K562 (cell line): ENCODE data around the gene FOSL1.

Experiments
- FIP1L1 ChIP-seq: fragments of 200-400 bp; formaldehyde crosslinking; IDR thresholded peaks from 2 replicates; pipeline ENCODE4 v1.6.1; 2018; ENCODE audit warnings: mild to moderate bottlenecking, low read depth, low read length; ENCODE audit not compliant: poor library complexity, severe bottlenecking
- GABPB1 ChIP-seq: sonication (generic); formaldehyde crosslinking; IDR thresholded peaks from 2 replicates; pipeline ENCODE4 v1.8.0; 2022; ENCODE audit warnings: mild to moderate bottlenecking, missing genetic modification reagents
- HDAC2 ChIP-seq: fragments of 450-650 bp; IDR thresholded peaks from 2 replicates; pipeline ENCODE4 v1.6.1; 2016; ENCODE audit warnings: mild to moderate bottlenecking
- JUN ChIP-seq, 2 experiments: sonication (generic) in 1 of 2; formaldehyde crosslinking in 1 of 2; IDR thresholded peaks; 2 replicates each; pipeline versions ENCODE4 v1.6.1 to v1.8.0; 2012 to 2022; ENCODE audit warnings: borderline replicate concordance in 2 of 2, mild to moderate bottlenecking in 2 of 2, improper control_type of control experiment in 1 of 2, low read depth in 1 of 2, low read length in 1 of 2, missing genetic modification reagents in 1 of 2
- RAD51 ChIP-seq: fragments of 450-650 bp; IDR thresholded peaks from 2 replicates; pipeline ENCODE4 v1.7.1; 2016; ENCODE audit warnings: low read depth, mild to moderate bottlenecking, borderline replicate concordance
- SMAD4 ChIP-seq: fragments of 250-450 bp; sonication (Bioruptor Pico); conservative IDR thresholded peaks from 2 replicates; pipeline ENCODE4 v1.8.0; 2021; ENCODE audit warnings: inconsistent platforms, mild to moderate bottlenecking, moderate library complexity
- TAF1 ChIP-seq: IDR thresholded peaks from 2 replicates; pipeline ENCODE4 v1.6.1; 2011; ENCODE audit warnings: mild to moderate bottlenecking, low read length, moderate library complexity; ENCODE audit not compliant: insufficient read depth, control insufficient read depth, severe bottlenecking; ENCODE audit errors: extremely low read depth
- XRCC5 ChIP-seq: fragments of 200-400 bp; formaldehyde crosslinking; IDR thresholded peaks from 2 replicates; pipeline ENCODE4 v1.6.1; 2017; ENCODE audit warnings: low read depth, mild to moderate bottlenecking, low read length
- ZNF586 ChIP-seq: fragments of 450-650 bp; formaldehyde crosslinking; conservative IDR thresholded peaks from 2 replicates; pipeline ENCODE4 v1.4.0; 2020; ENCODE audit warnings: mild to moderate bottlenecking, moderate library complexity
- TF ChIP-seq, protein P1 (sequence below): fragments of 450-650 bp; IDR thresholded peaks from 2 replicates; pipeline ENCODE4 v1.6.1; 2016; ENCODE audit warnings: missing biosample characterization, missing genetic modification characterization
- TF ChIP-seq, protein P2 (sequence below), 3 experiments: IDR thresholded peaks in 2 of 3; conservative IDR thresholded peaks in 1 of 3; 2 replicates each; pipeline ENCODE4 v1.5.1; 2011 to 2012; ENCODE audit warnings: low read length in 3 of 3, mild to moderate bottlenecking in 3 of 3, control low read depth in 2 of 3, improper control_type of control experiment in 1 of 3, inconsistent platforms in 1 of 3, low read depth in 1 of 3, mixed read lengths in 1 of 3, moderate library complexity in 1 of 3; ENCODE audit not compliant: insufficient read depth in 2 of 3

DNA sequence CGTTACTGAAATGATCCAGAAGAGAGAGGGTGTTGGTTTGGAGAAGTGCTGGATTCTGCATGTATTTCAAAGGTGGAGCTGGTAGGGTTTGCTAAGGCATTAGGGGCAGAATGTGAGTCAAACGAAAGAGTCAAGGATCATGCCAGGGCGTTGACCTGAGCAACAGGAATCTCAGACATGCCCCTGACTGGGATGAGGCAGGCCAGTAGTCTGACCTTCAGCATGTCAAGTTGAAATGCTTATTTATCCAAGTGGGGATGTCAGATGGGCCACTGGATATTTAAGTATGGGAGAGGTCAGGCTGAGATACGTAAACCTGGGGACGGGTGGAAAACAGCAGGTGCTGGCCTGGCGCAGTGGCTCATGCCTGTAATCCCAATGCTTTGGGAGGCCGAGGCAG is 42.3 kb upstream of the FOSL1 start:
- TF ChIP-seq ZNF586 (CRISPR knock-in tag) (no peak), RAD51 (no peak), SMAD4 (CRISPR knock-in tag) (no peak), GABPB1 (no peak), HDAC2 (no peak), FIP1L1 (no peak), JUN (IDR thresholded peaks at IDR 0.05; ENCODE audit: borderline replicate concordance, low read depth, low read length) (no peak), JUN (CRISPR knock-in tag; IDR thresholded peaks at IDR 0.05; ENCODE audit: borderline replicate concordance) (no peak), XRCC5 (no peak), TAF1 (no peak)
- TF ChIP-seq, protein P1, sequence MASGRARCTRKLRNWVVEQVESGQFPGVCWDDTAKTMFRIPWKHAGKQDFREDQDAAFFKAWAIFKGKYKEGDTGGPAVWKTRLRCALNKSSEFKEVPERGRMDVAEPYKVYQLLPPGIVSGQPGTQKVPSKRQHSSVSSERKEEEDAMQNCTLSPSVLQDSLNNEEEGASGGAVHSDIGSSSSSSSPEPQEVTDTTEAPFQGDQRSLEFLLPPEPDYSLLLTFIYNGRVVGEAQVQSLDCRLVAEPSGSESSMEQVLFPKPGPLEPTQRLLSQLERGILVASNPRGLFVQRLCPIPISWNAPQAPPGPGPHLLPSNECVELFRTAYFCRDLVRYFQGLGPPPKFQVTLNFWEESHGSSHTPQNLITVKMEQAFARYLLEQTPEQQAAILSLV (tag): no peak
- TF ChIP-seq, protein P2, sequence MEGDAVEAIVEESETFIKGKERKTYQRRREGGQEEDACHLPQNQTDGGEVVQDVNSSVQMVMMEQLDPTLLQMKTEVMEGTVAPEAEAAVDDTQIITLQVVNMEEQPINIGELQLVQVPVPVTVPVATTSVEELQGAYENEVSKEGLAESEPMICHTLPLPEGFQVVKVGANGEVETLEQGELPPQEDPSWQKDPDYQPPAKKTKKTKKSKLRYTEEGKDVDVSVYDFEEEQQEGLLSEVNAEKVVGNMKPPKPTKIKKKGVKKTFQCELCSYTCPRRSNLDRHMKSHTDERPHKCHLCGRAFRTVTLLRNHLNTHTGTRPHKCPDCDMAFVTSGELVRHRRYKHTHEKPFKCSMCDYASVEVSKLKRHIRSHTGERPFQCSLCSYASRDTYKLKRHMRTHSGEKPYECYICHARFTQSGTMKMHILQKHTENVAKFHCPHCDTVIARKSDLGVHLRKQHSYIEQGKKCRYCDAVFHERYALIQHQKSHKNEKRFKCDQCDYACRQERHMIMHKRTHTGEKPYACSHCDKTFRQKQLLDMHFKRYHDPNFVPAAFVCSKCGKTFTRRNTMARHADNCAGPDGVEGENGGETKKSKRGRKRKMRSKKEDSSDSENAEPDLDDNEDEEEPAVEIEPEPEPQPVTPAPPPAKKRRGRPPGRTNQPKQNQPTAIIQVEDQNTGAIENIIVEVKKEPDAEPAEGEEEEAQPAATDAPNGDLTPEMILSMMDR (IDR thresholded peaks at IDR 0.05 in 2 of 3, conservative IDR thresholded peaks at IDR 0.05 in 1 of 3; ENCODE audit: insufficient read depth in 2 of 3, low read depth in 1 of 3, low read length in 3 of 3): no peak
